ENCODE measurements around the gene TUBGCP2.

The TUBGCP2 gene

GRCh38 chr10:133261726-133262325 lies 46.8 kb downstream of the TUBGCP2 start:
- FAIRE-seq, result no peak

- FAIRE-seq, result no peak
Observed at GRCh38 chr10:133260895-133261725, 47.6 kb downstream of the TUBGCP2 start.

- FAIRE-seq, result no peak
Observed at GRCh38 chr10:133259602-133259989, 49.1 kb downstream of the TUBGCP2 start.

- no peak for FAIRE-seq
Observed at GRCh38 chr10:133258818-133259601, 49.7 kb downstream of the TUBGCP2 start.

- FAIRE-seq, result no peak
Observed at GRCh38 chr10:133258066-133258817, 50.4 kb downstream of the TUBGCP2 start.

- no peak for FAIRE-seq
Observed at GRCh38 chr10:133257489-133258065, 51.1 kb downstream of the TUBGCP2 start.

- FAIRE-seq, result no peak
Observed at GRCh38 chr10:133255323-133255722, 53.3 kb downstream of the TUBGCP2 start.

GRCh38 chr10:133254421-133255120 lies 54.1 kb downstream of the TUBGCP2 start:
- FAIRE-seq, result no peak

GRCh38 chr10:133253361-133253955 lies 55.2 kb downstream of the TUBGCP2 start:
- no peak for FAIRE-seq

GRCh38 chr10:133252223-133252552 lies 56.5 kb downstream of the TUBGCP2 start:
- no peak for FAIRE-seq

GRCh38 chr10:133251388-133252222 lies 57.1 kb downstream of the TUBGCP2 start:
- no peak for FAIRE-seq

- FAIRE-seq, result no peak
Observed at GRCh38 chr10:133249975-133250754, 58.5 kb downstream of the TUBGCP2 start.

GRCh38 chr10:133249094-133249780 lies 59.4 kb downstream of the TUBGCP2 start:
- no peak for FAIRE-seq

GRCh38 chr10:133248334-133248715 lies 60.3 kb downstream of the TUBGCP2 start:
- FAIRE-seq, result no peak

GRCh38 chr10:133247681-133248333 lies 60.9 kb downstream of the TUBGCP2 start:
- FAIRE-seq, result no peak

- FAIRE-seq, result no peak
Observed at GRCh38 chr10:133246236-133246626, 62.4 kb downstream of the TUBGCP2 start.

- no peak for FAIRE-seq
Observed at GRCh38 chr10:133245439-133246235, 63.0 kb downstream of the TUBGCP2 start.

GRCh38 chr10:133243593-133243992 lies 65.1 kb downstream of the TUBGCP2 start:
- FAIRE-seq, result no peak

Data from A204.1 (cell line).